GM12878 (cell line): ENCODE data around the gene CIDEC. TPM values are rescaled to one million over a fixed set of nuclear protein-coding genes. Genes with fewer than 3 reads are reported as not detected.

Experiments
- ATAC-seq: fragments of 200-7000 bp; cut with Tn5 transposase; 3 replicates; pipeline ENCODE4 v1.9.1; 2020; ENCODE audit warnings: mild to moderate bottlenecking, moderate library complexity
- BruUV-seq: library from RNA; stranded (reverse); fragments of 400-500 nt; replicated peaks from 2 replicates; lab custom pipeline; 2021; lab: Mats Ljungman, UMichigan
- CTCF ChIA-PET: fragments of 300-600 bp; sonication (Branson Sonifier 250); formaldehyde crosslinking; extraction: SDS; loops from one replicate; lab custom pipeline; 2021; ENCODE audit warnings: inconsistent platforms; lab: Yijun Ruan, JAX
- POLR2A ChIA-PET: fragments of 350-600 bp; formaldehyde crosslinking; extraction: SDS; loops from one replicate; lab custom pipeline; 2021; ENCODE audit warnings: inconsistent platforms; lab: Charles Lee
- RAD21 ChIA-PET: fragments of 300-600 bp; sonication (Branson Sonifier 250); formaldehyde crosslinking; loops from one replicate; lab custom pipeline; 2023; ENCODE audit warnings: antibody characterized with exemption; ENCODE audit not compliant: unreplicated experiment; lab: Charles Lee
- SMC1A ChIA-PET: fragments of 300-600 bp; sonication (Branson Sonifier 250); formaldehyde crosslinking; loops from one replicate; lab custom pipeline; 2023; ENCODE audit not compliant: unreplicated experiment, uncharacterized antibody; lab: Charles Lee
- DNase-seq: peaks from one replicate; pipeline ENCODE4 v3.0.0-alpha.2; 2011; ENCODE audit warnings: low read depth, low spot score
- FAIRE-seq: peaks from 3 replicates; lab custom pipeline; 2011; peaks lifted over from hg19 to GRCh38; lab: Jason Lieb, UNC
- H2AFZ ChIP-seq: 2 replicates; pipeline ENCODE4 v1.6.0; 2011; ENCODE audit warnings: low read depth, low read length, control low read depth; ENCODE audit not compliant: control insufficient read depth
- H3K27ac ChIP-seq: 2 replicates; pipeline ENCODE4 v1.5.1; 2011; ENCODE audit warnings: control low read depth; ENCODE audit not compliant: control insufficient read depth, insufficient read depth
- H3K27me3 ChIP-seq, 2 experiments: replicated peaks in 1 of 2; 2 replicates each; pipeline versions ENCODE4 v1.6.0 to v1.6.1; 2011; ENCODE audit warnings: low read length in 1 of 2; ENCODE audit not compliant: control insufficient read depth in 2 of 2, insufficient read depth in 2 of 2
- H3K36me3 ChIP-seq, 2 experiments: 2 replicates each; pipeline ENCODE4 v1.5.1; 2011; ENCODE audit warnings: low read length in 1 of 2; ENCODE audit not compliant: control insufficient read depth in 2 of 2, insufficient read depth in 2 of 2
- H3K4me1 ChIP-seq: 2 replicates; pipeline ENCODE4 v1.6.1; 2011; ENCODE audit warnings: mild to moderate bottlenecking, low read length, moderate library complexity, mixed read lengths; ENCODE audit not compliant: control insufficient read depth, insufficient read depth
- H3K4me2 ChIP-seq: 2 replicates; pipeline ENCODE4 v1.6.0; 2011; ENCODE audit warnings: control low read depth; ENCODE audit not compliant: control insufficient read depth, insufficient read depth
- H3K4me3 ChIP-seq: fragments of 200-600 bp; sonication (generic); 2 replicates; pipeline ENCODE4 v1.5.1; 2016
- H3K79me2 ChIP-seq: 2 replicates; pipeline ENCODE4 v1.6.0; 2011; ENCODE audit warnings: low read length; ENCODE audit not compliant: control insufficient read depth, insufficient read depth
- H3K9ac ChIP-seq: 2 replicates; pipeline ENCODE4 v1.8.0; 2011; ENCODE audit warnings: low read length, control low read depth, mixed read lengths; ENCODE audit not compliant: control insufficient read depth, insufficient read depth
- H3K9me3 ChIP-seq: replicated peaks from 3 replicates; pipeline ENCODE4 v1.5.1; 2011; ENCODE audit warnings: mild to moderate bottlenecking, low read length; ENCODE audit not compliant: control insufficient read depth, insufficient read depth
- H4K20me1 ChIP-seq: 2 replicates; pipeline ENCODE4 v1.6.0; 2011; ENCODE audit not compliant: control insufficient read depth, insufficient read depth
- ATF3 ChIP-seq: IDR thresholded peaks from 2 replicates; pipeline ENCODE4 v1.6.1; 2011; ENCODE audit warnings: low read depth, mild to moderate bottlenecking, low read length, moderate library complexity, borderline replicate concordance; ENCODE audit errors: extremely low read depth
- EED ChIP-seq: sonication (generic); IDR thresholded peaks from 2 replicates; pipeline ENCODE4 v1.6.1; 2016; ENCODE audit warnings: antibody characterized with exemption, low read depth
- IKZF2 ChIP-seq, 2 experiments: fragments of 450-650 bp; IDR thresholded peaks; 2 replicates each; pipeline ENCODE4 v1.6.1; 2017; ENCODE audit warnings: mild to moderate bottlenecking in 2 of 2, moderate library complexity in 2 of 2
- KLF5 ChIP-seq: fragments of 450-650 bp; IDR thresholded peaks from 2 replicates; pipeline ENCODE4 v1.6.1; 2014; ENCODE audit warnings: mild to moderate bottlenecking; ENCODE audit not compliant: partially characterized antibody
- NR2F1 ChIP-seq: fragments of 450-650 bp; conservative IDR thresholded peaks from 2 replicates; pipeline ENCODE4 v1.6.1; 2017; ENCODE audit warnings: mild to moderate bottlenecking
- PAX5 ChIP-seq: IDR thresholded peaks from 2 replicates; pipeline ENCODE4 v1.6.1; 2011; ENCODE audit warnings: low read depth, low read length, borderline replicate concordance
- PAX8 ChIP-seq: fragments of 450-650 bp; IDR thresholded peaks from 2 replicates; pipeline ENCODE4 v1.6.1; 2017; ENCODE audit warnings: mild to moderate bottlenecking, moderate library complexity
- RAD21 ChIP-seq: IDR thresholded peaks from 2 replicates; pipeline ENCODE4 v1.6.1; 2011; ENCODE audit warnings: mild to moderate bottlenecking, low read depth, low read length, moderate library complexity; ENCODE audit not compliant: insufficient read depth
- RELA ChIP-seq: fragments of 450-650 bp; IDR thresholded peaks from 2 replicates; pipeline ENCODE4 v1.8.0; 2014; ENCODE audit warnings: borderline replicate concordance; ENCODE audit not compliant: partially characterized antibody
- TAF1 ChIP-seq: IDR thresholded peaks from 2 replicates; pipeline ENCODE4 v1.6.1; 2011; ENCODE audit warnings: mild to moderate bottlenecking, low read depth, low read length, borderline replicate concordance
- TCF12 ChIP-seq: IDR thresholded peaks from 2 replicates; pipeline ENCODE4 v1.6.1; 2011; ENCODE audit warnings: low read depth, mild to moderate bottlenecking, low read length
- WGBS: methylation state at CpG from one replicate; pipeline ENCODE4 v1.1.6; 2016; ENCODE audit warnings: low lambda C conversion rate; ENCODE audit not compliant: insufficient replicate concordance, insufficient coverage; ENCODE audit errors: missing lambda C conversion rate; 5-methylcytosine and 5-hydroxymethylcytosine counted together
- in situ Hi-C: fragments of 300-500 bp; cut with MboI; formaldehyde crosslinking; loops from 9 replicates; pipeline ENCODE4 v1.14.3; 2018; ENCODE audit warnings: mixed read lengths
- intact Hi-C: fragments of 100-400 bp; cut with micrococcal nuclease; formaldehyde crosslinking; loops from one replicate; pipeline ENCODE4 v1.14.2; 2022; ENCODE audit not compliant: unreplicated experiment
- polyA plus RNA-seq, 11 experiments: library from polyadenylated mRNA; depleted of rRNA in 4 of 11; unstranded in 6 of 11; stranded (reverse) in 5 of 11; fragments of >200 nt; fragmentation: Nextera tagmentation in 4 of 11; fragmentation: Illumina TruSeq in 1 of 11; extraction: Ambion mirVana in 4 of 11; extraction: Trizol in 1 of 11; gene quantifications; 1 replicate in 1 of 11; 2 replicates in 10 of 11; pipeline versions ENCODE4 v1.2.1 to v1.2.3, GENCODE V29; 2011 to 2016; ENCODE audit warnings: inconsistent platforms in 2 of 11, missing spikeins in 2 of 11, low read depth in 1 of 11
- total RNA-seq, 4 experiments: library from RNA; depleted of rRNA in 3 of 4; stranded (reverse); fragments of >200 nt in 3 of 4; fragmentation: Illumina TruSeq in 1 of 4; extraction: Trizol in 1 of 4; gene quantifications; 2 replicates each; pipeline versions ENCODE4 v1.2.1 to v1.2.3, GENCODE V29; 2013 to 2021
- TF ChIP-seq, protein P1 (sequence below): fragments of 450-650 bp; IDR thresholded peaks from 2 replicates; pipeline ENCODE4 v1.6.1; 2016; ENCODE audit warnings: mild to moderate bottlenecking, moderate library complexity, borderline replicate concordance

Gene CIDEC
- total and polyA plus RNA-seq, 10 of the 15 experiments (the other 5 are each of a cell fraction or from before 2014, with no cell fraction given), result 0.10 to 0.49 TPM; not detected in 8

GRCh38 chr3:9888540-9888939, 8.5 kb upstream of the CIDEC start:
- ATAC-seq (no peak), FAIRE-seq (no peak), DNase-seq (no peak)
- Histone ChIP-seq H3K27ac (no peak overlapping the region), H3K4me3 (no peak overlapping the region), H3K27me3 (no peaks in the 10 kb centered on the region), H3K36me3 (peaks cover 2 to 9% of the 10 kb centered on the region in 2 experiments), H4K20me1 (no peaks in the 10 kb centered on the region), H3K4me2 (no peak overlapping the region), H2AFZ (no peak overlapping the region; the same call in 1 of the 2 replicates), H3K4me1 (no peaks in the 10 kb centered on the region), H3K79me2 (peaks cover 31% of the 10 kb centered on the region), H3K9ac (no peak overlapping the region), H3K9me3 (no peaks in the 10 kb centered on the region; the same call in 2 of the 3 replicates)
- POLR2A ChIA-PET, result interaction anchor here (3.4 kb wide), 1 partner anchor 9 kb away, joined by 35 read pairs; the partner anchor contains the start of gene CIDEC
- SMC1A ChIA-PET, result interaction anchor here (1.1 to 1.7 kb wide), 2 partner anchors 14 to 42 kb away, joined by 5 to 7 read pairs; partner anchors contain the start of gene IL17RE
- in situ Hi-C loops, result no loop called here
- intact Hi-C loops, result no loop called here
- CTCF ChIA-PET, result interaction anchor here (1.1 kb wide), 1 partner anchor 28 kb away, joined by 3 read pairs; the partner anchor contains the start of gene IL17RC
- WGBS, result 78% methylated on average over 3 of the region's 3 CpGs
- BruUV-seq, result no TSS peak
- no peak for TF ChIP-seq RELA
- TF ChIP-seq, protein P1, sequence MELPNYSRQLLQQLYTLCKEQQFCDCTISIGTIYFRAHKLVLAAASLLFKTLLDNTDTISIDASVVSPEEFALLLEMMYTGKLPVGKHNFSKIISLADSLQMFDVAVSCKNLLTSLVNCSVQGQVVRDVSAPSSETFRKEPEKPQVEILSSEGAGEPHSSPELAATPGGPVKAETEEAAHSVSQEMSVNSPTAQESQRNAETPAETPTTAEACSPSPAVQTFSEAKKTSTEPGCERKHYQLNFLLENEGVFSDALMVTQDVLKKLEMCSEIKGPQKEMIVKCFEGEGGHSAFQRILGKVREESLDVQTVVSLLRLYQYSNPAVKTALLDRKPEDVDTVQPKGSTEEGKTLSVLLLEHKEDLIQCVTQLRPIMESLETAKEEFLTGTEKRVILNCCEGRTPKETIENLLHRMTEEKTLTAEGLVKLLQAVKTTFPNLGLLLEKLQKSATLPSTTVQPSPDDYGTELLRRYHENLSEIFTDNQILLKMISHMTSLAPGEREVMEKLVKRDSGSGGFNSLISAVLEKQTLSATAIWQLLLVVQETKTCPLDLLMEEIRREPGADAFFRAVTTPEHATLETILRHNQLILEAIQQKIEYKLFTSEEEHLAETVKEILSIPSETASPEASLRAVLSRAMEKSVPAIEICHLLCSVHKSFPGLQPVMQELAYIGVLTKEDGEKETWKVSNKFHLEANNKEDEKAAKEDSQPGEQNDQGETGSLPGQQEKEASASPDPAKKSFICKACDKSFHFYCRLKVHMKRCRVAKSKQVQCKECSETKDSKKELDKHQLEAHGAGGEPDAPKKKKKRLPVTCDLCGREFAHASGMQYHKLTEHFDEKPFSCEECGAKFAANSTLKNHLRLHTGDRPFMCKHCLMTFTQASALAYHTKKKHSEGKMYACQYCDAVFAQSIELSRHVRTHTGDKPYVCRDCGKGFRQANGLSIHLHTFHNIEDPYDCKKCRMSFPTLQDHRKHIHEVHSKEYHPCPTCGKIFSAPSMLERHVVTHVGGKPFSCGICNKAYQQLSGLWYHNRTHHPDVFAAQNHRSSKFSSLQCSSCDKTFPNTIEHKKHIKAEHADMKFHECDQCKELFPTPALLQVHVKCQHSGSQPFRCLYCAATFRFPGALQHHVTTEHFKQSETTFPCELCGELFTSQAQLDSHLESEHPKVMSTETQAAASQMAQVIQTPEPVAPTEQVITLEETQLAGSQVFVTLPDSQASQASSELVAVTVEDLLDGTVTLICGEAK, result no peak
- TF ChIP-seq TAF1, result no peak
- TF ChIP-seq PAX8, result no peak
- no peak for TF ChIP-seq PAX5
- no peak for TF ChIP-seq RAD21
- TF ChIP-seq EED, result no peak
- no peak for TF ChIP-seq NR2F1
- no peak for TF ChIP-seq IKZF2 (IDR thresholded peaks at IDR 0.05)
- no peak for TF ChIP-seq TCF12
- TF ChIP-seq ATF3, result no peak
- no peak for TF ChIP-seq KLF5
- RAD21 ChIA-PET, result no interaction called here
